ENCODE measurements around the gene OSBPL5. TPM values are rescaled to one million over a fixed set of nuclear protein-coding genes. Genes with fewer than 3 reads are reported as not detected.

OSBPL5 gene
- total RNA-seq, 2 experiments from 2014 or later, result 0.63 to 2.7 TPM

DNA sequence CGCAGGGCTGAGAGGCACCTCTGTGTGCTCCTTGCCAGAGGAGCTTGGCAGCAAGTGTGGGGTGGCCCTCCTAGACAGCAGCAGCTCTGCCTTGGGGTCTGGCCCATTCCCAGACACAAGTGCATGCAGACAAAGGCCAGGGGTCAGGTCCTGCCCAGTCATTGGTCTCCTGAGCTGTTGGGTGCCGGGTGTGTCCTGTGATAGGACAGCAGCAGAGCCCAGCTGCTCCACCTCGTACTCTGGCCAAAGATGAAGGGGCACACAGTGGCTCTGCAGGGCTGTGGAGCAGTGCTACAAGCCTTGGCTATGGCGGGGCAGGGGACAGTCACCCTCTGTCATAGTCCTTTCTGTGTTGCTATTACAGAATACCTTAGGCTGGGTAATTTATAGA, 17.3 kb upstream of the OSBPL5 start:
- CTCF ChIA-PET (ENCODE audit: unreplicated experiment), result no interaction called here
- no peak overlapping the region for H3K4me2 ChIP-seq (ENCODE audit: low read length)
- no peak overlapping the region for H2AFZ ChIP-seq (ENCODE audit: low read length)
- no peaks in the 10 kb centered on the region for H3K9me3 ChIP-seq (ENCODE audit: low read length)
- H4K20me1 ChIP-seq (ENCODE audit: insufficient read depth, low read length), result no peaks in the 10 kb centered on the region
- no peak overlapping the region for H3K27ac ChIP-seq (ENCODE audit: low read depth, low read length, poor library complexity, severe bottlenecking)
- TF ChIP-seq EZH2phosphoT487 (IDR thresholded peaks at IDR 0.05; ENCODE audit: borderline replicate concordance, low read depth, low read length), result no peak
- TF ChIP-seq, protein P1, sequence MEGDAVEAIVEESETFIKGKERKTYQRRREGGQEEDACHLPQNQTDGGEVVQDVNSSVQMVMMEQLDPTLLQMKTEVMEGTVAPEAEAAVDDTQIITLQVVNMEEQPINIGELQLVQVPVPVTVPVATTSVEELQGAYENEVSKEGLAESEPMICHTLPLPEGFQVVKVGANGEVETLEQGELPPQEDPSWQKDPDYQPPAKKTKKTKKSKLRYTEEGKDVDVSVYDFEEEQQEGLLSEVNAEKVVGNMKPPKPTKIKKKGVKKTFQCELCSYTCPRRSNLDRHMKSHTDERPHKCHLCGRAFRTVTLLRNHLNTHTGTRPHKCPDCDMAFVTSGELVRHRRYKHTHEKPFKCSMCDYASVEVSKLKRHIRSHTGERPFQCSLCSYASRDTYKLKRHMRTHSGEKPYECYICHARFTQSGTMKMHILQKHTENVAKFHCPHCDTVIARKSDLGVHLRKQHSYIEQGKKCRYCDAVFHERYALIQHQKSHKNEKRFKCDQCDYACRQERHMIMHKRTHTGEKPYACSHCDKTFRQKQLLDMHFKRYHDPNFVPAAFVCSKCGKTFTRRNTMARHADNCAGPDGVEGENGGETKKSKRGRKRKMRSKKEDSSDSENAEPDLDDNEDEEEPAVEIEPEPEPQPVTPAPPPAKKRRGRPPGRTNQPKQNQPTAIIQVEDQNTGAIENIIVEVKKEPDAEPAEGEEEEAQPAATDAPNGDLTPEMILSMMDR (conservative IDR thresholded peaks at IDR 0.05; ENCODE audit: low read length), result no peak
- no TSS peak for BruUV-seq (replicated peaks)
- POLR2A ChIA-PET, result no interaction called here
- DNase-seq (ENCODE audit: low spot score), result no peak
- H3K4me3 ChIP-seq (ENCODE audit: low read depth, low read length, poor library complexity, severe bottlenecking), result no peak overlapping the region
- H3K9me2 ChIP-seq (ENCODE audit: insufficient read depth, low read length), result no peaks in the 10 kb centered on the region
- H3K4me1 ChIP-seq (ENCODE audit: insufficient read depth, low read length, poor library complexity, severe bottlenecking), result no peaks in the 10 kb centered on the region
- H3K36me3 ChIP-seq (ENCODE audit: insufficient read depth, low read length), result no peaks in the 10 kb centered on the region
- H3K79me2 ChIP-seq (ENCODE audit: insufficient read depth, low read depth, low read length), result no peaks in the 10 kb centered on the region
- intact Hi-C loops (cut with micrococcal nuclease; ENCODE audit: unreplicated experiment), result no loop called here

DNA sequence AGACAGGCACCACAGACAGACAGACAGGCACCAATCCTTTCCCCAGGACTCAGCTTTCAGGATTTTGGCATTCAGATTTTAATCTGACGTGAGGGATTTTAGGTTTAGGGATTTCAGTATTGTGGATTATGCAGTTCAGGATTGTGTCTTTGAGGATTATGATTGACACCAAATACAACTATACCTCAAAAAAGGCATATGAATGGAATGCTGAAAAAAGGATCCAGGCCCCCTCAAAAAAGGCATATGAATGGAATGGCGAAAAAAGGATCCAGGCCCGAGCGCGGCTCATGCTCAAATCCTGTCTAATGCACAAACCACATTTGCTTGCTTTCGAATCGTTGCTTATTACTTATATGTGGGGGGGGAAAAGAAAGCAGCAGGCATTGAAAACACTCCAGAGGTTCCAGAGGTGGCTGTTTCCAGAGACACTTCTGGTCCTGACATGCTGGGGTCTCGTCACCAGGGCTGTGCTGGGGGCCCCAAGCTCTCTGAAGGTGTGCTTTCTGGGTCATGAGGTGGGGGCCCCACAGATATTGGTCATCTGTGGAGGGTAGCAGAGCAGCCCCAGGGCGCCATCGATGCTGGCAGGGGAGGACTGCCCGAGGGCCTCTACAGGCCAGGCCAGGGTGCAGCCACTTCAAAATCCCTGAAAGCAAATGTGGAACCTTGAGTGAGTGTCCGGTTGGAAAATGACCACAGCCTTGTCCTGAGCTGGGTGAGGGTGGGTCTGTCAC, 16.8 kb upstream of the OSBPL5 start:
- BruUV-seq (replicated peaks), result no TSS peak
- ChIA-PET CTCF (ENCODE audit: unreplicated experiment) (no interaction called here), POLR2A (no interaction called here)
- no peaks in the 10 kb centered on the region for H3K79me2 ChIP-seq (ENCODE audit: insufficient read depth, low read depth, low read length)
- no peaks in the 10 kb centered on the region for H3K36me3 ChIP-seq (ENCODE audit: insufficient read depth, low read length)
- intact Hi-C loops (cut with micrococcal nuclease; ENCODE audit: unreplicated experiment), result no loop called here
- H2AFZ ChIP-seq (ENCODE audit: low read length), result no peak overlapping the region
- peaks cover 2% of the 10 kb centered on the region; the same call in 1 of the 2 replicates for H3K9me3 ChIP-seq (ENCODE audit: low read length)
- H3K9me2 ChIP-seq (ENCODE audit: insufficient read depth, low read length), result no peaks in the 10 kb centered on the region
- H3K4me2 ChIP-seq (ENCODE audit: low read length), result no peak overlapping the region
- no peaks in the 10 kb centered on the region for H4K20me1 ChIP-seq (ENCODE audit: insufficient read depth, low read length)
- TF ChIP-seq, protein P1 (conservative IDR thresholded peaks at IDR 0.05; ENCODE audit: low read length), result no peak
- TF ChIP-seq EZH2phosphoT487 (IDR thresholded peaks at IDR 0.05; ENCODE audit: borderline replicate concordance, low read depth, low read length), result no peak
- H3K27ac ChIP-seq (ENCODE audit: low read depth, low read length, poor library complexity, severe bottlenecking), result no peak overlapping the region
- no peaks in the 10 kb centered on the region for H3K4me1 ChIP-seq (ENCODE audit: insufficient read depth, low read length, poor library complexity, severe bottlenecking)
- no peak for DNase-seq (ENCODE audit: low spot score)
- no peak overlapping the region for H3K4me3 ChIP-seq (ENCODE audit: low read depth, low read length, poor library complexity, severe bottlenecking)

DNA sequence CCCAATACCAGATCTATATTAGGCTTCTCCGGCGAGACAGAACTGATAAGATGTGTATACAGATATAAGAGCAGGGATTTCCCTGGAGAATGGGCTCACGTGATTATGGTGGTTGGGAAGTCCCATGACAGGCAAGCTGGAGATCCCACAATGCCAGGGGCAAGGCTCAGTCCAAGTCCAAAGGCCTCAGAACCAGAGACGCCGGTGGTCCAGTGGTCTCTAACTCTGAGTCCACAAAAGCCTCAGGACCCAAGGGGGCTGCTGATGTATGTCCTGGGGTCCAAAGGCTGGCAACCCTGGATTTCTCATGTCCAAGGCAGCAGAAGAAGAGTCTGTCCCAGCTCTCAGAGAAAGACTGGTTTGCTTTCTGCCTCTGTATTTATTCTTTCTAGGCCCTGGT, 15.8 kb upstream of the OSBPL5 start:
- DNase-seq (ENCODE audit: low spot score), result no peak
- no peak overlapping the region for H3K4me2 ChIP-seq (ENCODE audit: low read length)

More for the DNA sequence above, 15.8 kb upstream of the OSBPL5 start:
- ChIA-PET CTCF (ENCODE audit: unreplicated experiment) (no interaction called here), POLR2A (interaction anchor here (0.7 kb wide), 1 partner anchor 57 kb away, joined by 5 read pairs; no protein-coding TSS in a partner anchor)
- no peak overlapping the region for H3K27ac ChIP-seq (ENCODE audit: low read depth, low read length, poor library complexity, severe bottlenecking)
- intact Hi-C loops (cut with micrococcal nuclease; ENCODE audit: unreplicated experiment), result no loop called here
- H3K4me3 ChIP-seq (ENCODE audit: low read depth, low read length, poor library complexity, severe bottlenecking), result no peak overlapping the region
- TF ChIP-seq EZH2phosphoT487 (IDR thresholded peaks at IDR 0.05; ENCODE audit: borderline replicate concordance, low read depth, low read length), result no peak
- TF ChIP-seq, protein P1 (conservative IDR thresholded peaks at IDR 0.05; ENCODE audit: low read length), result no peak
- peaks cover 12% of the 10 kb centered on the region for H3K9me3 ChIP-seq (ENCODE audit: low read length)
- H3K79me2 ChIP-seq (ENCODE audit: insufficient read depth, low read depth, low read length), result no peaks in the 10 kb centered on the region
- H3K36me3 ChIP-seq (ENCODE audit: insufficient read depth, low read length), result no peaks in the 10 kb centered on the region
- H3K4me1 ChIP-seq (ENCODE audit: insufficient read depth, low read length, poor library complexity, severe bottlenecking), result no peaks in the 10 kb centered on the region
- H2AFZ ChIP-seq (ENCODE audit: low read length), result no peak overlapping the region
- no TSS peak for BruUV-seq (replicated peaks)
- H4K20me1 ChIP-seq (ENCODE audit: insufficient read depth, low read length), result no peaks in the 10 kb centered on the region
- no peaks in the 10 kb centered on the region for H3K9me2 ChIP-seq (ENCODE audit: insufficient read depth, low read length)

All from OCI-LY7 (cell line).